H9 (cell line): ENCODE data around the gene MARVELD1. TPM values are rescaled to one million over a fixed set of nuclear protein-coding genes. Genes with fewer than 3 reads are reported as not detected.
A peak's percentile ranks its signal among the peaks of the same experiment; 100 is the strongest.

Experiments used
- DNase-seq: peaks from one replicate; pipeline ENCODE4 v3.0.0-alpha.2; 2017
- H2AFZ ChIP-seq: one replicate; pipeline ENCODE4 v1.6.1; 2013; ENCODE audit warnings: mild to moderate bottlenecking, low read length, control low read depth, moderate library complexity
- H2AK5ac ChIP-seq: 2 replicates; pipeline ENCODE4 v1.6.1; 2013; ENCODE audit warnings: low read length, control low read depth, mixed read lengths; ENCODE audit not compliant: insufficient read length
- H2BK120ac ChIP-seq: one replicate; pipeline ENCODE4 v1.6.1; 2013; ENCODE audit warnings: low read depth, mild to moderate bottlenecking, low read length, control low read depth, inconsistent platforms; ENCODE audit not compliant: poor library complexity, severe bottlenecking
- H2BK12ac ChIP-seq: 2 replicates; pipeline ENCODE4 v1.6.1; 2013; ENCODE audit warnings: low read length, control low read depth, mixed read lengths, low read depth; ENCODE audit not compliant: insufficient read length
- H2BK15ac ChIP-seq: 2 replicates; pipeline ENCODE4 v1.6.1; 2013; ENCODE audit warnings: low read depth, low read length, control low read depth
- H2BK20ac ChIP-seq: one replicate; pipeline ENCODE4 v1.6.1; 2013; ENCODE audit warnings: low read depth, mild to moderate bottlenecking, low read length, control low read depth, inconsistent platforms; ENCODE audit not compliant: poor library complexity, severe bottlenecking
- H2BK5ac ChIP-seq: 2 replicates; pipeline ENCODE4 v1.6.1; 2013; ENCODE audit warnings: low read length, control low read depth, mixed read lengths; ENCODE audit not compliant: insufficient read length
- H3K14ac ChIP-seq: 2 replicates; pipeline ENCODE4 v1.6.1; 2013; ENCODE audit warnings: low read length, control low read depth; ENCODE audit not compliant: insufficient read depth
- H3K18ac ChIP-seq: 2 replicates; pipeline ENCODE4 v1.6.1; 2013; ENCODE audit warnings: low read depth, mild to moderate bottlenecking, mixed read lengths, low read length, control low read depth; ENCODE audit not compliant: insufficient read length
- H3K23ac ChIP-seq: 2 replicates; pipeline ENCODE4 v1.6.1; 2013; ENCODE audit warnings: low read length, control low read depth, mixed read lengths, low read depth; ENCODE audit not compliant: insufficient read length
- H3K23me2 ChIP-seq: 2 replicates; pipeline ENCODE4 v1.6.1; 2013; ENCODE audit warnings: low read depth, mild to moderate bottlenecking, mixed read lengths, low read length, control low read depth; ENCODE audit not compliant: insufficient read length, poor library complexity, severe bottlenecking
- H3K27ac ChIP-seq: 2 replicates; pipeline ENCODE4 v1.5.1; 2013; ENCODE audit warnings: low read length, control low read depth, mixed read lengths, low read depth; ENCODE audit not compliant: insufficient read length
- H3K27me3 ChIP-seq: 2 replicates; pipeline ENCODE4 v1.6.1; 2013; ENCODE audit warnings: low read length, control low read depth, inconsistent platforms; ENCODE audit not compliant: insufficient read depth
- H3K4ac ChIP-seq: 2 replicates; pipeline ENCODE4 v1.6.1; 2013; ENCODE audit warnings: low read depth, mild to moderate bottlenecking, control low read depth, inconsistent platforms, low read length, moderate library complexity
- H3K4me1 ChIP-seq: 2 replicates; pipeline ENCODE4 v1.6.1; 2013; ENCODE audit warnings: low read length, control low read depth, inconsistent platforms; ENCODE audit not compliant: insufficient read depth
- H3K4me2 ChIP-seq: 2 replicates; pipeline ENCODE4 v1.6.1; 2013; ENCODE audit warnings: low read length, control low read depth, mixed read lengths; ENCODE audit not compliant: insufficient read length, insufficient read depth
- H3K56ac ChIP-seq: 2 replicates; pipeline ENCODE4 v1.6.1; 2013; ENCODE audit warnings: low read depth, mild to moderate bottlenecking, mixed read lengths, low read length, control low read depth; ENCODE audit not compliant: insufficient read length
- H3K79me1 ChIP-seq: 2 replicates; pipeline ENCODE4 v1.6.1; 2013; ENCODE audit warnings: low read depth, mild to moderate bottlenecking, moderate library complexity, low read length, control low read depth, inconsistent platforms; ENCODE audit not compliant: insufficient read depth, poor library complexity, severe bottlenecking
- H3K79me2 ChIP-seq: 2 replicates; pipeline ENCODE4 v1.6.1; 2013; ENCODE audit warnings: low read length, control low read depth, inconsistent platforms; ENCODE audit not compliant: insufficient read depth
- H3K9ac ChIP-seq: 2 replicates; pipeline ENCODE4 v1.6.1; 2013; ENCODE audit warnings: low read length, control low read depth, mixed read lengths; ENCODE audit not compliant: insufficient read length; ENCODE audit errors: extremely low read depth
- H3K9me3 ChIP-seq: one replicate; pipeline ENCODE4 v1.6.1; 2013; ENCODE audit warnings: low read depth, low read length, inconsistent platforms; ENCODE audit not compliant: control insufficient read depth
- H3T11ph ChIP-seq: one replicate; pipeline ENCODE4 v1.6.1; 2013; ENCODE audit warnings: mild to moderate bottlenecking, low read length, control low read depth, inconsistent platforms
- H4K20me1 ChIP-seq: one replicate; pipeline ENCODE4 v1.6.1; 2013; ENCODE audit not compliant: control insufficient read depth, insufficient read length, insufficient read depth
- H4K5ac ChIP-seq: 2 replicates; pipeline ENCODE4 v1.6.1; 2013; ENCODE audit warnings: low read depth, mild to moderate bottlenecking, mixed read lengths, low read length, control low read depth; ENCODE audit not compliant: insufficient read length
- H4K8ac ChIP-seq: replicated peaks from 2 replicates; pipeline ENCODE4 v1.6.1; 2013; ENCODE audit warnings: low read length, control low read depth, mixed read lengths, low read depth; ENCODE audit not compliant: insufficient read length
- H4K91ac ChIP-seq: 2 replicates; pipeline ENCODE4 v1.6.1; 2013; ENCODE audit warnings: low read depth, mild to moderate bottlenecking, moderate library complexity, mixed read lengths, low read length, control low read depth; ENCODE audit not compliant: insufficient read length
- H3K27ac Mint-ChIP-seq, 3 experiments: 2 replicates in 2 of 3; 3 replicates in 1 of 3; pipeline ENCODE4 v1.8.0; 2020 to 2021; ENCODE audit warnings: mixed read lengths in 3 of 3, mild to moderate bottlenecking in 1 of 3, moderate library complexity in 1 of 3
- H3K27me3 Mint-ChIP-seq: 2 replicates; pipeline ENCODE4 v1.8.0; 2021; ENCODE audit warnings: low read depth, mild to moderate bottlenecking, moderate library complexity, mixed read lengths
- H3K36me3 Mint-ChIP-seq, 3 experiments: 2 replicates in 2 of 3; 3 replicates in 1 of 3; pipeline ENCODE4 v1.8.0; 2020 to 2021; ENCODE audit warnings: low read depth in 3 of 3, mixed read lengths in 3 of 3; ENCODE audit not compliant: insufficient read depth in 1 of 3
- H3K4me1 Mint-ChIP-seq, 2 experiments: 2 replicates each; pipeline ENCODE4 v1.8.0; 2020; ENCODE audit warnings: mixed read lengths in 2 of 2
- H3K4me3 Mint-ChIP-seq, 2 experiments: 2 replicates in 1 of 2; 3 replicates in 1 of 2; pipeline ENCODE4 v1.8.0; 2020 to 2021; ENCODE audit warnings: mild to moderate bottlenecking in 2 of 2, mixed read lengths in 2 of 2, moderate library complexity in 1 of 2
- H3K9me3 Mint-ChIP-seq, 2 experiments: 2 replicates in 1 of 2; 3 replicates in 1 of 2; pipeline ENCODE4 v1.8.0; 2020; ENCODE audit warnings: mild to moderate bottlenecking in 2 of 2, mixed read lengths in 2 of 2, moderate library complexity in 1 of 2
- WGBS: extraction: QIAGEN DNeasy Blood & Tissue Kit; methylation state at CpG from one replicate; pipeline ENCODE4 v1.1.7; 2013; ENCODE audit warnings: missing lambda C conversion rate, low lambda C conversion rate, mixed read lengths; ENCODE audit not compliant: insufficient read length; ENCODE audit errors: extremely low coverage; 5-methylcytosine and 5-hydroxymethylcytosine counted together
- total RNA-seq: library from RNA; stranded (reverse); gene quantifications from 2 replicates; pipeline ENCODE4 v1.2.1, GENCODE V29; 2021
- TF ChIP-seq, protein P1 (sequence below): fragments of 200-600 bp; sonication (generic); conservative IDR thresholded peaks from 3 replicates; pipeline ENCODE4 v1.8.0; 2021; ENCODE audit warnings: antibody characterized with exemption, mild to moderate bottlenecking

The MARVELD1 gene
- total RNA-seq, 1 experiment from 2014 or later: 26.7 TPM

DNA sequence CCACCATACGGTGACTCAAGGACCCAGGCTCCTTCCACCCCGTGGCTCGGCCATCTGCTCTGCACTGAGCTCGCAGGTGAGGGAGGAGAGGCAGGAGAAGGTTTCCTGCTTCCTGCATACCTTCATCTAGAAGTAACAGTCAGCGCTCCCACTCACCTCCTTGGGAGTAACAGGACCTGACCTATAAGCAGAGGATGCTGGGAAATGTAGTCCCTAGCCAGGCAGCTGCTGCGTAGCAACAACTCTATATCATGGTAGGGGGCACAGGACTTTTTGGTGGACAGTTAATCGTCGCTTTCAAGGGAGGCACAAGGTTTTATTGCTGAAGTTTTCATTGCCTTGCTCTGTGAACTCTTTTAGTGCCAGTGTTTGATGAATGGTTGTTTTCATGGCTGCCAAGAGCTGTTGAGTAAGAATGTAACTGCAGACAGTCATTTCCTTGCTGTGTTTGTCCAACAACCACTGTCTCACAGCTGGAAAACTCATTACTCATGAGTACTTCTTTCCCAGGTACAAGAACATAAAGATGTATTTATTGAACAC lies 13.2 kb downstream of the MARVELD1 start:
- no peak overlapping the region for H3K9ac ChIP-seq
- no peaks in the 10 kb centered on the region for H3K79me2 ChIP-seq
- H2BK5ac ChIP-seq: no peak overlapping the region
- no peaks in the 10 kb centered on the region for H3K9me3 ChIP-seq
- H2BK20ac ChIP-seq: no peak overlapping the region
- H3K4ac ChIP-seq: no peak overlapping the region
- H4K5ac ChIP-seq: no peak overlapping the region
- H3T11ph ChIP-seq: no peak overlapping the region
- no peak overlapping the region for H4K91ac ChIP-seq
- H2BK12ac ChIP-seq: no peak overlapping the region
- no peak overlapping the region for H4K8ac ChIP-seq
- Mint-ChIP-seq H3K4me3 (peak overlapping the region; percentile 37 to 46; a peak in 3 of 5 replicates), H3K4me1 (peaks cover 8 to 11% of the 10 kb centered on the region in 2 experiments), H3K27ac (peak overlapping the region in 1 of 3 experiments; percentile 91; a peak in 3 of 7 replicates), H3K36me3 (peaks cover 0 to 4% (median 3%) of the 10 kb centered on the region in 3 experiments; a peak in 3 of 7 replicates), H3K27me3 (no peaks in the 10 kb centered on the region), H3K9me3 (no peaks in the 10 kb centered on the region)
- no peak overlapping the region for H2AK5ac ChIP-seq
- H3K23me2 ChIP-seq: no peaks in the 10 kb centered on the region
- H3K4me2 ChIP-seq: peak overlapping the region; percentile 39
- H3K4me1 ChIP-seq: no peaks in the 10 kb centered on the region; the same call in 1 of the 2 replicates
- no peak overlapping the region for H3K14ac ChIP-seq
- TF ChIP-seq, protein P1, sequence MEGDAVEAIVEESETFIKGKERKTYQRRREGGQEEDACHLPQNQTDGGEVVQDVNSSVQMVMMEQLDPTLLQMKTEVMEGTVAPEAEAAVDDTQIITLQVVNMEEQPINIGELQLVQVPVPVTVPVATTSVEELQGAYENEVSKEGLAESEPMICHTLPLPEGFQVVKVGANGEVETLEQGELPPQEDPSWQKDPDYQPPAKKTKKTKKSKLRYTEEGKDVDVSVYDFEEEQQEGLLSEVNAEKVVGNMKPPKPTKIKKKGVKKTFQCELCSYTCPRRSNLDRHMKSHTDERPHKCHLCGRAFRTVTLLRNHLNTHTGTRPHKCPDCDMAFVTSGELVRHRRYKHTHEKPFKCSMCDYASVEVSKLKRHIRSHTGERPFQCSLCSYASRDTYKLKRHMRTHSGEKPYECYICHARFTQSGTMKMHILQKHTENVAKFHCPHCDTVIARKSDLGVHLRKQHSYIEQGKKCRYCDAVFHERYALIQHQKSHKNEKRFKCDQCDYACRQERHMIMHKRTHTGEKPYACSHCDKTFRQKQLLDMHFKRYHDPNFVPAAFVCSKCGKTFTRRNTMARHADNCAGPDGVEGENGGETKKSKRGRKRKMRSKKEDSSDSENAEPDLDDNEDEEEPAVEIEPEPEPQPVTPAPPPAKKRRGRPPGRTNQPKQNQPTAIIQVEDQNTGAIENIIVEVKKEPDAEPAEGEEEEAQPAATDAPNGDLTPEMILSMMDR: no peak
- peak overlapping the region; percentile 96 for H2AFZ ChIP-seq
- H3K27ac ChIP-seq: no peak overlapping the region
- no peak overlapping the region for H2BK120ac ChIP-seq
- no peaks in the 10 kb centered on the region for H3K27me3 ChIP-seq
- H4K20me1 ChIP-seq: no peaks in the 10 kb centered on the region
- no peak overlapping the region for H3K18ac ChIP-seq
- DNase-seq: peak; percentile 88
- no peak overlapping the region for H3K23ac ChIP-seq
- H3K79me1 ChIP-seq: no peaks in the 10 kb centered on the region
- no CpG with 5 or more reads among the region's 8 CpGs for WGBS
- no peak overlapping the region for H3K56ac ChIP-seq
- no peak overlapping the region for H2BK15ac ChIP-seq
